HG03575 (cell line): Measurements from ENCODE around the gene SOAT2.
A peak's percentile ranks its signal among the peaks of the same experiment; 100 is the strongest.
"Not testable (repeated sequence)": the region's sequence is repeated elsewhere in the genome, so short reads cannot be mapped to it uniquely, and the experiment has no call there.

Experiments
- ATAC-seq: cut with Tn5 transposase; IDR thresholded peaks from one replicate; pipeline ENCODE4 v1.9.1; 2021; ENCODE audit not compliant: unreplicated experiment, insufficient number of reproducible peaks, low FRiP score; ENCODE audit errors: extremely low read depth

Gene SOAT2

GRCh38 chr12:53078425-53079225 is 24.7 kb upstream of the SOAT2 start:
- ATAC-seq, result no peak

DNA sequence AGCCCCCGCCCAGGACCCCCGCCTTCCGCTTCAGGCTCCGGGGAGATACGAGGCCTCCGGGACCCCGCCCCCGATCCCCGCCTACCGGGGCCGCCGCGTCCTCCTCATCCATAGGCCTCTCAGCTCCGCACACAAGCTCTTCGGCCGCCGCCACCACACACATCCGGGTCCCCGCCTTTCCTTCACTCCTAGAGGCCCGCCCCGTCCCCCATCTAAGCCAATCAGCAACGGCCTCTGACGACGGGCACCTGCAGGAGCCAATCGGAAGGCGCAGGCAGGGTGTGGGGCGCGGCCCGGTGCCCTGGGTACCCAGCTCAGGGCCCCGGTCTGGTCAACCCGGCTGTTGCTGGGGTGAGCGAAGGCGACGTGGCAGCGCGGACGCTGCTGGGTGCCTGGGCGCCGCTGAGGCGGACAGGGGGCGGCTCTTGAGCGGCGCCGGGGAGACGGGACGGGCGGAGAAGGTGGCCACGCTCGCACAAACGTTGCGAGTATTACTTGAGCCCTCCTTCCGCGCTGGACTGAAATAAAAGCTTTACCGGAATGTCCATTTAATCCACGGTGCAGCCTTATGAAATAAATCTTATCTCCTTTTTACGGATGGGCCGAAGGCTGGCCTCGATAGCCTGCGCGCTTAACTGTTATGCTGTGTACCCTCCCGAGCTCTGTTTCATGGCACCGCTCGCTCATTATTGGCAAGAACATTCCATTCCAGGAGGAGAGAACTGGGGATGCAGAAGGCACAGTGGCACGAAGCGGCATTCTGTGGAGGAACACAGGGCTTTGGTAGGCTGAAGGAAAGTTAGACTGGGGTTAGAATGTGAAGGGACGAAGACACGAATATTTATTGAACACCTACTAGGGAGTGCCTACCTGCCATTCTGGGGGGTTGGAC is 23.8 kb upstream of the SOAT2 start, which contains the start of gene SPRYD3:
TSS of gene SPRYD3 (minus strand) at position 165 of the 892 bp plus-strand sequence. CDS start at position 108, 57 bp downstream.
- peak; percentile 72 for ATAC-seq

DNA sequence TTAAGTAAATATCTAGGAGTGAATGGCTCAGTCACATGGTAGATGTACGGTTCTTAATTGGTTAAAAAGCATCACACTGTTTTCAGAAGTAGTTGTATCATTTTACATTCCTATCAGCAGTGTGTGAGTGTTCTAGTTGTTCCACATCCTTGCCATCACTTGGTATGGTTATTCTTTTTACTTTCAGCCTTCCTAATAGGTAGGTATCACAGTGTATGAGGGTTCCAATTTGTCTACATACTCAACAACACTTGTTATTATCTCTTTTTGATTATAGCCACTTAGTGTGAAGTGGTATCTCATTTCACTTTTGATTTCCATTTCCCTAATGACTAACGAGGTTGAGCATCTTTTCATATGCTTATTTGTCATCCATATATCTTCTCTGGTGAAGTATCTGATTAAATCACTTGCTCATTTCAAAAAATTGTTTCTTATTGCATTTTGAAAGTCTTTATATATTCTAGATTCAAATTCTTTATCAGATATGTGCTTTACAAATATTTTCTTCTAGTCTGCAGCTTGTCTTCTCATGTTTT is 20.6 kb upstream of the SOAT2 start:
- no peak for ATAC-seq

- ATAC-seq, result no peak
These were observed 16.9 kb upstream of the SOAT2 start for GRCh38 chr12:53086361-53086760.

GRCh38 chr12:53090105-53090504 is 13.2 kb upstream of the SOAT2 start:
- ATAC-seq, result no peak

- no peak for ATAC-seq
These were observed 12.7 kb upstream of the SOAT2 start for GRCh38 chr12:53090554-53090953.

DNA sequence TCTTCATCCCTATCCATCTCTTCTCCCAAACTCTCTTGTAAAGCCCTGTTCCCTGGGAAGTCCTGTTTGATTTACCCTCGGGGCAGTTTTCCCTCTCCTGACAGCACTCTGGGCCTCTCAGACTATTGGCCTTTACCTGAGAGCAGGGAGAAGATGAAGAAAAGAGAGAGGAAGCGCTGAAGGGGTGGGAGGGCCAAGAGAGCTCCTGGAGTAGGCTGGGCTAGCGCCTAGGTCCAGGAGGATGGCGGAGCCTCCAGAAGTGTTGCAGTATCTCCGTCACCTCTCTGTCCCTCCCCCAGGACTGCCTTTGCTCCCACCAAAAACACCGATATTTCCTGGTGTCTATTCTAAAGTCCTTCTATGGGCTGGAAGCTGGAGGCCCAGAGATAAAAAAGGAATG is 11.5 kb upstream of the SOAT2 start:
- no peak for ATAC-seq

GRCh38 chr12:53093777-53094393 is 9.4 kb upstream of the SOAT2 start:
- no peak for ATAC-seq

DNA sequence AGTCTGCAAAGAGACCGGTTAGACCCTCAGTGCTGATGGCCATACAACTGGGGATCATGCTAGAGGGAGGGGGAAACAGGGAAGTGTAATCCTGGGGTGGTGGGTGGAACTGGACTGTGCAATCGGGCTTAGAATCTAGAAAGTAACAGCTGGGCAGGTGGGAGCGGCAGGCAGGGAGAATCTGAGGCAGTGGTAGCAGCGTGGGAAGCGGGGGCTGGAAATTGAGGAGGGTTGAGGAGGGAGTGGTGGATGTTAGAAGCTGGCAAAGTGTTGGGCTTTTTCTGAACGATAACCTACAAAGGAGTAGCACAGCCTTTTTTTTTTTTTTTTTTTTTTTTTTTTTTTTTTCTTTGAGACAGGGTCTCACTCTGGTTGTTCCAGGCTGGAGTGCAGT is 8.9 kb upstream of the SOAT2 start:
- no peak for ATAC-seq

GRCh38 chr12:53094796-53095595 is 8.3 kb upstream of the SOAT2 start:
- ATAC-seq, result not testable (repeated sequence)

- ATAC-seq, result not testable (repeated sequence)
These were observed 7.7 kb upstream of the SOAT2 start for GRCh38 chr12:53095596-53095895.

DNA sequence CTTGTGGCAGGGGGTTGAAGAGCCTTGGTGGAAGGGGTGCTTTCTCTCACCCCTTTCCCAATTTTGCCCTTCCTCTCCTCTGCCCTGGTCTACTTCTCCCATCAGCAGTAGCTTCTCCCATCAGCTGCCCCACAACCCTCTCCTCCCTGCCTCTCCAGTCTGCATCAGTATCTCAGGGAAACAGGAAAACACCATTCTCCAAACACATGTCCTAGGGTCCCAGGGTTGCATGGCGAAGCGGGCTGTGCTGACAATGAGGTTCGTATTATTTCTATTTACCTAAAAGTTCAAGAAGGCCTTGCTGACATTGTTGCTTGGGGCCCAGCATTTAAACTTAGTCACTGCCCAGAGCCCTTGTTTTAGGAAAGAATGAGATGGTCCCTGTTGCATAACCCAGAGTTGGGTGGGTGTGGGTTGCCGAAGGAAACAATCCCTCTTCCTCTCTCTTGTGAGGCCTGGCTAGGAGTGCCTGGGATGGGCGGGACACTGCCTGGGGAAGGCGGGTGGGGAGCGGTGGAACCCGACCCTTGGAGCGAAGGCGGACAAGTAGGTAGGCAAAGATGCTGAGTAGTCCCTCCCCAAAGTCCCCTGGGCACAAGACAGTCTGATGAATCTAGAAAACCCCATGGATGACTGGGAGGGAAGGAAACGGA is 7.1 kb upstream of the SOAT2 start:
- ATAC-seq, result no peak

DNA sequence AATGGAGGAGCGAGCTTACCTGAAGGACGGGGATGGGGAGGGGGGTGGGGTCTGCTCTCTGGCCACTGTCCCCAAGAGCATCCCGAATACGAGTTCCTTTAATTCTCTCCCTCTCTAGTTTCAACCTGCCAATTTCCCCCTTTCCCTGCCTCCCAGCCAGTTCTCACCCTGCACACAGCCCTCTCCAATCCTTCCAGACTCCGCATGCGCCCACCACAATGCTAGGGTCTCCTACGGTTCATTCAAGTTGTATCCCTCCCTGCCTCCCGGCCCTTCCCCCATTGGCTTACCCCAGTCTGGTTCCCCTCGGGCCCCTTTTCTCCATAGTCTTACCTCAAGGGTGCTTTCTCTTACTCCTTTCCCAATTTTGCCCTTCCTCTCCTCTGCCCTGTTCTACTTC is 6.5 kb upstream of the SOAT2 start:
- ATAC-seq, result no peak

DNA sequence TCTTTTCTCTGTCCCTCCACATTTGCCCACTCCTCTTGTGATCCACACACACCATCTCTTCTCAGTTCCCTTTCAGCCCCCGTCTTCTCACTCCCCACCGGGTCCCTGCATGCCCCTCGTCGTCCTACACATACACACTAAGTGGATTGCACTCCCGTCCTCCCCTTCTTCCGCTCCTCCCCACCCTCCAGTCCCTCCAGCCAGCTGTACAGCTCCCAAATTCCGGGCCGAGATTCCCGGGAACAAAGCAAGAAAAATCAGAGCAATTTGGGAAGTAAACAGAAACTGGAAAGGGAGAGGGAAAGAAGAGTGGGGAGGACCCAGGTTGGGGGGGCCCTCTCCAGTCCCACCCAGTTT is 6.1 kb upstream of the SOAT2 start:
- ATAC-seq, result no peak

GRCh38 chr12:53097564-53098353 is 5.5 kb upstream of the SOAT2 start, which contains the start of gene IGFBP6:
Gene IGFBP6, plus strand, starts transcription at chr12:53097667. Its CDS starts 51 bp downstream, at chr12:53097718.
- no peak for ATAC-seq

GRCh38 chr12:53098354-53098981 is 4.8 kb upstream of the SOAT2 start:
- ATAC-seq, result no peak
